ENCODE results near the gene KLHL14. TPM values are rescaled to one million over a fixed set of nuclear protein-coding genes. Genes with fewer than 3 reads are reported as not detected.

The KLHL14 gene
- total and polyA plus RNA-seq, 10 of the 15 experiments (the other 5 are each of a cell fraction or from before 2014, with no cell fraction given): 0.03 to 0.05 TPM; not detected in 8

- POLR2A ChIA-PET: no interaction called here
- no peak for FAIRE-seq
- Histone ChIP-seq H2AFZ (ENCODE audit: control insufficient read depth, low read depth, low read length) (no peak overlapping the region), H3K4me3 (no peak overlapping the region), H3K27me3 (replicated peaks in 1 of 2; ENCODE audit: control insufficient read depth in 2 of 2, insufficient read depth in 2 of 2, low read length in 1 of 2) (peaks cover 3 to 15% of the 10 kb centered on the region in 2 experiments), H3K27ac (ENCODE audit: control insufficient read depth, insufficient read depth) (no peak overlapping the region), H3K79me2 (ENCODE audit: control insufficient read depth, insufficient read depth, low read length) (no peaks in the 10 kb centered on the region), H3K4me1 (ENCODE audit: control insufficient read depth, insufficient read depth, low read length) (no peaks in the 10 kb centered on the region), H3K4me2 (ENCODE audit: control insufficient read depth, insufficient read depth) (no peak overlapping the region), H3K9me3 (replicated peaks; ENCODE audit: control insufficient read depth, insufficient read depth, low read length) (no peaks in the 10 kb centered on the region), H3K9ac (ENCODE audit: control insufficient read depth, insufficient read depth, low read length) (no peak overlapping the region), H3K36me3 (ENCODE audit: control insufficient read depth in 2 of 2, insufficient read depth in 2 of 2, low read length in 1 of 2) (no peaks in the 10 kb centered on the region), H4K20me1 (ENCODE audit: control insufficient read depth, insufficient read depth) (no peaks in the 10 kb centered on the region)
- intact Hi-C loops (cut with micrococcal nuclease; ENCODE audit: unreplicated experiment) (no loop called here), in situ Hi-C loops (cut with MboI) (no loop called here)
- SMC1A ChIA-PET (ENCODE audit: uncharacterized antibody, unreplicated experiment): no interaction called here
- CTCF ChIA-PET: no interaction called here
- ATAC-seq: no peak
- RAD21 ChIA-PET (ENCODE audit: unreplicated experiment): no interaction called here
- DNase-seq (ENCODE audit: low read depth, low spot score): no peak
- no TSS peak for BruUV-seq (replicated peaks)
- 62% methylated on average over 3 of the region's 3 CpGs for WGBS (ENCODE audit: insufficient coverage, insufficient replicate concordance, low lambda C conversion rate, missing lambda C conversion rate)
- no peak for TF ChIP-seq RELA (IDR thresholded peaks at IDR 0.05; ENCODE audit: borderline replicate concordance, partially characterized antibody)
- no peak for TF ChIP-seq PRDM15 (CRISPR knock-in tag; IDR thresholded peaks at IDR 0.05)
- no peak for TF ChIP-seq JUNB (IDR thresholded peaks at IDR 0.05)
- no peak for TF ChIP-seq ATF7 (IDR thresholded peaks at IDR 0.05; ENCODE audit: low read depth)
- TF ChIP-seq NR2F1 (conservative IDR thresholded peaks at IDR 0.05): no peak
- TF ChIP-seq ZSCAN29 (IDR thresholded peaks at IDR 0.05): no peak
- no peak for TF ChIP-seq GATAD2B (conservative IDR thresholded peaks at IDR 0.05; ENCODE audit: low read depth)
- no peak for TF ChIP-seq CEBPB (IDR thresholded peaks at IDR 0.05; ENCODE audit: borderline replicate concordance in 1 of 2, low read depth in 2 of 2, low read length in 2 of 2)
- no peak for TF ChIP-seq SIN3A (IDR thresholded peaks at IDR 0.05; ENCODE audit: low read depth, low read length)
- no peak for TF ChIP-seq BCLAF1 (IDR thresholded peaks at IDR 0.05)
- no peak for TF ChIP-seq CBFB (IDR thresholded peaks at IDR 0.05; ENCODE audit: low read depth)
- TF ChIP-seq, protein P1, sequence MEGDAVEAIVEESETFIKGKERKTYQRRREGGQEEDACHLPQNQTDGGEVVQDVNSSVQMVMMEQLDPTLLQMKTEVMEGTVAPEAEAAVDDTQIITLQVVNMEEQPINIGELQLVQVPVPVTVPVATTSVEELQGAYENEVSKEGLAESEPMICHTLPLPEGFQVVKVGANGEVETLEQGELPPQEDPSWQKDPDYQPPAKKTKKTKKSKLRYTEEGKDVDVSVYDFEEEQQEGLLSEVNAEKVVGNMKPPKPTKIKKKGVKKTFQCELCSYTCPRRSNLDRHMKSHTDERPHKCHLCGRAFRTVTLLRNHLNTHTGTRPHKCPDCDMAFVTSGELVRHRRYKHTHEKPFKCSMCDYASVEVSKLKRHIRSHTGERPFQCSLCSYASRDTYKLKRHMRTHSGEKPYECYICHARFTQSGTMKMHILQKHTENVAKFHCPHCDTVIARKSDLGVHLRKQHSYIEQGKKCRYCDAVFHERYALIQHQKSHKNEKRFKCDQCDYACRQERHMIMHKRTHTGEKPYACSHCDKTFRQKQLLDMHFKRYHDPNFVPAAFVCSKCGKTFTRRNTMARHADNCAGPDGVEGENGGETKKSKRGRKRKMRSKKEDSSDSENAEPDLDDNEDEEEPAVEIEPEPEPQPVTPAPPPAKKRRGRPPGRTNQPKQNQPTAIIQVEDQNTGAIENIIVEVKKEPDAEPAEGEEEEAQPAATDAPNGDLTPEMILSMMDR (IDR thresholded peaks at IDR 0.05 in 2 of 3, conservative IDR thresholded peaks at IDR 0.05 in 1 of 3; ENCODE audit: control insufficient read depth in 2 of 3, extremely low read depth in 1 of 3, insufficient read depth in 1 of 3, low read depth in 3 of 3, low read length in 3 of 3): no peak
- no peak for TF ChIP-seq MYB (IDR thresholded peaks at IDR 0.05; ENCODE audit: borderline replicate concordance, low read depth, low read length)
- no peak for TF ChIP-seq SMAD1 (IDR thresholded peaks at IDR 0.05; ENCODE audit: low read depth, partially characterized antibody)
- no peak for TF ChIP-seq ELK1 (IDR thresholded peaks at IDR 0.05; ENCODE audit: low read depth, low read length)
- TF ChIP-seq NR2C1 (IDR thresholded peaks at IDR 0.05): no peak
- no peak for TF ChIP-seq MTA2 (IDR thresholded peaks at IDR 0.05; ENCODE audit: low read depth)
These were observed 5.4 kb downstream of the KLHL14 start for GRCh38 chr18:32767400-32767799.

Measured in GM12878 (cell line).